GM12875 (cell line): ENCODE results near the gene AKR1C3.
"Not testable (repeated sequence)": the region's sequence is repeated elsewhere in the genome, so short reads cannot be mapped to it uniquely, and the experiment has no call there.

ENCODE experiments used
- H3K4me3 ChIP-seq: one replicate; pipeline ENCODE4 v1.5.1; 2011; ENCODE audit warnings: low read depth, low read length, control low read depth
- CTCF ChIP-seq: IDR thresholded peaks from 2 replicates; pipeline ENCODE4 v1.5.1; 2011; ENCODE audit warnings: low read depth, mild to moderate bottlenecking, control low read depth, inconsistent platforms, low read length, moderate library complexity, borderline replicate concordance; ENCODE audit not compliant: insufficient read depth

The AKR1C3 gene

GRCh38 chr10:5125315-5126044, 31.3 kb downstream of the AKR1C3 start:
- TF ChIP-seq CTCF = no peak
- H3K4me3 ChIP-seq = no peak overlapping the region

- no peak for TF ChIP-seq CTCF
These were observed 41.4 kb downstream of the AKR1C3 start for GRCh38 chr10:5135581-5135980.

GRCh38 chr10:5136468-5137087, 42.4 kb downstream of the AKR1C3 start:
- TF ChIP-seq CTCF = no peak
- H3K4me3 ChIP-seq = no peak overlapping the region

More at GRCh38 chr10:5135581-5135980, 41.4 kb downstream of the AKR1C3 start:
- H3K4me3 ChIP-seq = no peak overlapping the region

- H3K4me3 ChIP-seq = not testable (repeated sequence)
These were observed 43.5 kb downstream of the AKR1C3 start for GRCh38 chr10:5137699-5138098.

GRCh38 chr10:5142199-5142598, 48.0 kb downstream of the AKR1C3 start:
- no peak for TF ChIP-seq CTCF
- H3K4me3 ChIP-seq = no peak overlapping the region

GRCh38 chr10:5143137-5143536, 48.9 kb downstream of the AKR1C3 start:
- H3K4me3 ChIP-seq = no peak overlapping the region

GRCh38 chr10:5146920-5147254, 52.7 kb downstream of the AKR1C3 start:
- no peak overlapping the region for H3K4me3 ChIP-seq
- TF ChIP-seq CTCF = no peak

More at GRCh38 chr10:5143137-5143536, 48.9 kb downstream of the AKR1C3 start:
- TF ChIP-seq CTCF = no peak
